GM12874 (cell line): ENCODE measurements around the gene PMEL.

ENCODE experiments used
- CTCF ChIP-seq: IDR thresholded peaks from 2 replicates; pipeline ENCODE4 v1.5.1; 2011; ENCODE audit warnings: low read depth, mild to moderate bottlenecking, control low read depth, low read length, moderate library complexity; ENCODE audit not compliant: insufficient read depth

The PMEL gene

GRCh38 chr12:55965941-55966407, at the start of gene PMEL:
Gene PMEL, minus strand, starts transcription at chr12:55966042. Its CDS starts 31 bp downstream, at chr12:55966011.
- no peak for TF ChIP-seq CTCF

GRCh38 chr12:56014205-56014604, 48.4 kb upstream of the PMEL start:
- TF ChIP-seq CTCF: no peak

GRCh38 chr12:56013482-56013881, 47.6 kb upstream of the PMEL start:
- no peak for TF ChIP-seq CTCF

- no peak for TF ChIP-seq CTCF
Observed at GRCh38 chr12:56011509-56012090, 45.8 kb upstream of the PMEL start.

GRCh38 chr12:56010111-56010570, 44.3 kb upstream of the PMEL start:
- TF ChIP-seq CTCF: no peak

- no peak for TF ChIP-seq CTCF
Observed at GRCh38 chr12:56007564-56008559, 42.0 kb upstream of the PMEL start.

GRCh38 chr12:56004211-56004610, 38.4 kb upstream of the PMEL start:
- TF ChIP-seq CTCF: no peak
